ENCODE measurements around the gene MID1IP1.

MID1IP1 gene

GRCh38 chrX:38804682-38805431, 3.6 kb downstream of the MID1IP1 start:
- peak overlapping the region; percentile 69; the same call in 1 of the 2 replicates for H3K4me3 ChIP-seq (ENCODE audit: low read length)
- TF ChIP-seq ZNF274 (IDR thresholded peaks at IDR 0.05; ENCODE audit: low read depth, low read length) = no peak

DNA sequence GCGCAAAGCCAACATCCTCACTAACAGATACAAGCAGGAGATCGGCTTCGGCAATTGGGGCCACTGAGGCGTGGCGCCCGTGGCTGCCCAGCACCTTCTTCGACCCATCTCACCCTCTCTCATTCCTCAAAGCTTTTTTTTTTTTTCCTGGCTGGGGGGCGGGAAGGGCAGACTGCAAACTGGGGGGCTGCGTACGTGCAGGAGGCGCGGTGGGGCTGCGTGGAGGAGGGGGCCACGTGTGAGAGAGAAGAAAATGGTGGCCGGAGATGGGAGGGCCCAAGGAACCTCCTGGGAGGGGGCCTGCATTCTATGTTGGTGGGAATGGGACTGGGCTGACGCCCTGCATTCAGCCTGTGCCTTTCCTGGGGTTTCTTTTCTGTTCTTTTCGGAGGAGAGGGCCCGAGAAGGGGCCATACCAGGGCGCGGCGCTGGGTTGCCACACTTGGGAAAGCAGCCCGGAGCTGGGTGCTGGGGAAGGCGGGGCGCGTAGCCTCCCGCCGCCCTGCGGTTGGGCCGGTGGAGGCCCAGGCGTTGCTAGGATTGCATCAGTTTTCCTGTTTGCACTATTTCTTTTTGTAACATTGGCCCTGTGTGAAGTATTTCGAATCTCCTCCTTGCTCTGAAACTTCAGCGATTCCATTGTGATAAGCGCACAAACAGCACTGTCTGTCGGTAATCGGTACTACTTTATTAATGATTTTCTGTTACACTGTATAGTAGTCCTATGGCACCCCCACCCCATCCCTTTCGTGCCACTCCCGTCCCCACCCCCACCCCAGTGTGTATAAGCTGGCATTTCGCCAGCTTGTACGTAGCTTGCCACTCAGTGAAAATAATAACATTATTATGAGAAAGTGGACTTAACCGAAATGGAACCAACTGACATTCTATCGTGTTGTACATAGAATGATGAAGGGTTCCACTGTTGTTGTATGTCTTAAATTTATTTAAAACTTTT, 4.5 kb downstream of the MID1IP1 start:
- no peak for TF ChIP-seq ZNF274 (IDR thresholded peaks at IDR 0.05; ENCODE audit: low read depth, low read length)
- peak overlapping the region; percentile 69 for H3K4me3 ChIP-seq (ENCODE audit: low read length)

DNA sequence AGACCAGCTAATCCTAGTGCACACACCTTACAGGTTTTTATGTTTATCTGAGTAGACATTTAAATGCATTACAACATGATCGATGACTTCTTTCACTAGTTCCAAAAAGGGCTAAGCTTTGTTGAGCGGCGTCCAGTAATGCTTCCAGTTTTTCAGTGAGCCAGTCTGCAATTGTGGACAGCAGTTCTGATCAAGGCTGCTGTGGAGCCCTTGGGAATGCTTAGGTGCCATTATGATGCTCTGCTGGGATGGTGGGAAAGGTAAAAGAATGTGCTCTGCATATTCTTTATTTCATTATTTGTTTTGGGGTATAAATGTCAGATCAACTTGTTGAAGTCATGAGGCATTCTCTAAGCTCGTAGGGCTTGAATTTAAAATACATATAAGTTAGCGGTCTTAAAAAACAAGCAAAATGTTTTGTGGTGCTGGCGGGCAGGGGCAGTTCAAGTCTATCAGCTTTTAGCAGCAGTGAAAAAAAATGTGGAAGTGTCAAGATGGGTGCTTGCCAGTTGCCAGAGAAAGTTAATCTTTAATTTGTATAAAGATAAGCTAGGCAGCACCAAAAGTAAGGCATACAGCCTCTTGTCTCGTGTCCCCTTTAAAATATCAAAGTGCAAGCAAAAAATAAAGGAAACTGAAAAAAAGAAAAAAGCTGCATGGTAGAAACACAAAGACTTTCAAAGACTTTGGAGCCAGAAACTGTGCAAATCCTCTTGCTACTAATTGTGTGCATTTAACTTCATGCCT, 5.8 kb downstream of the MID1IP1 start:
- H3K4me3 ChIP-seq (ENCODE audit: low read length) = peak overlapping the region; percentile 89
- TF ChIP-seq ZNF274 (IDR thresholded peaks at IDR 0.05; ENCODE audit: low read depth, low read length) = no peak

GRCh38 chrX:38807873-38808272, 6.6 kb downstream of the MID1IP1 start:
- TF ChIP-seq ZNF274 (IDR thresholded peaks at IDR 0.05; ENCODE audit: low read depth, low read length) = no peak
- no peak overlapping the region for H3K4me3 ChIP-seq (ENCODE audit: low read length)

DNA sequence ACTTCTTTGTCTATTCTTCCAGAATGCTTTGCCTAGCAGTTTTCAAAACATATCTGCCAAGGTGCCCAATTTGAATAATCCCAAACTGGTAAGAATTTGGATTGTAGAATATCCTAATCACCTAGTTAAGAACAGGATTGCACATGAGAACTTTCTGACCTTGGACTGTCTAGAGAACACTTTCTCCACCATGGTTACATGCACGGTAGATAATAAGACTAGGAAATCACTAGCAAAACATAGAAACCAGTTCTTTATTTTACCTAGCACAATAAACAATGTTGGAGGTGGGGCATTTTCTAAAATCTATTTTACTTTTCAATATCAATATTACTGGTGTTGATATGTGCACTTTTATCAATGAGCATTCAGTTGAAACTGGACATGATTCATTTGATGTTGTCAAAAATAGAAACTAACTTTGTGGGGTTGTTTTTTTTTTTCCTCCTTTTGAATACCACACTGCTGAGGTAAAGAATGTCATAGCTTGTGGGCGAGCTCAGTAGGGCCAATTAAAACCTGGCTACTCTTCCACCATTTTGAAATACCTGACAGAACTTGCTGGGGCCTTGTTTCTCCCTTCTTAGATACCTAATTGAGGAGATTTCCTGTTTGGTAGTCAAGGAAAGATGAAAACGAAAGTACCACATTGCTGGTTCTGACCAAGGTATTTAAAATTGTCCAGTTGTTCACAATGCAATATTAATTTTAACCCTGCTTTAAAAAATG, 10.4 kb downstream of the MID1IP1 start:
- H3K4me3 ChIP-seq (ENCODE audit: low read length) = no peak overlapping the region
- TF ChIP-seq ZNF274 (IDR thresholded peaks at IDR 0.05; ENCODE audit: low read depth, low read length) = no peak

GRCh38 chrX:38816155-38816554, 14.9 kb downstream of the MID1IP1 start:
- TF ChIP-seq ZNF274 (IDR thresholded peaks at IDR 0.05; ENCODE audit: low read depth, low read length) = no peak
- H3K4me3 ChIP-seq (ENCODE audit: low read length) = no peak overlapping the region

DNA sequence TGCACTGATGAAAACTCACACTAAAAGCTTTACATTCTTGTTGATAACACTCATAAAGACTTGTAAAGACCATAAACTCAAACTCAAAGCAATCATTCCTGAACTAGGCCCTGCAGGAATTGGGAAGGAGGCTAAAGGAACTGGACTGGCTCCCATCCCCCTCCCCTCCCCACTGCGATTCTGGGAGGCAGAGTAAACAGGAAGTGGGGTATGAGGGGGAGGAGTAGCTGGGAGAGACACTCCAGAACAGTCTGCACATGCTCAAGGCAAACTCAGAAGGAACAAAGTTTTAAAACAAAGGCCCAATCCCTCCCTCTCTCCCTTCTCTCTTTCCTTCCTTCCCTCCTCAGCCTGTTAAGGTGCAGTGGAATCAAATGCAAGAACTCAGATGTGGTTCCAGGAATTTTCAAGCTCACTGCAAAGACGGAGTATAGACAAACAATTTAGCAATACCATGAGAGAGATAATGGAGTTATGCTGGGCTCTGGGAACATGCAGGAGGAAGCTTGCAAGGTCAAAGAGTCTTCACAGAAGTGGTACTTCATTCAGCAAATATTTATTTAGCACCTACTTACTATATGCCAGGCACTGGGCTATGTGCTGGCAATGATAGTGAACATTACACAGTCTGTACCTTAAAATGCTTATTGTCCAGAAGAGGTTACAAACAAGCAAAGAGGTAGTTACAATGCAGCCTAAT, 15.9 kb downstream of the MID1IP1 start:
- no peak overlapping the region for H3K4me3 ChIP-seq (ENCODE audit: low read length)
- no peak for TF ChIP-seq ZNF274 (IDR thresholded peaks at IDR 0.05; ENCODE audit: low read depth, low read length)

DNA sequence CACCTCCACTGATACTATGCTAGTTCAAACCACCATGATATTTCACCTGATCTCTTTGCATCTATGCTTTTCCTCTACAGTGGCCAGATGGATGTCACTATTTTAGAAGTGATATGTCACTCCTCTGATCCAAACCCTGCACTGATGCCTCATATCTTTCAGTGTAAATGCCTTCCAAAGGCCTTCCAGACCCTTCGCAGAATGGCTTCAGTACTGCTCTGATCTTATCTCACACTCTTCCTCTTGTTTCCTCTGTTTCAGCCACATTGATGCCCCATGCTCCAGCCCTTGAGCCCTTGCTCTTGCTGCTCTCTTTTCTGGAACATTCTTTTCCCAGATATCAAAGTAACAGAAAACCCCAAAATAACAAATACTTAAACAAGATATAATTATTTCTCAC, 17.9 kb downstream of the MID1IP1 start:
- no peak overlapping the region for H3K4me3 ChIP-seq (ENCODE audit: low read length)
- no peak for TF ChIP-seq ZNF274 (IDR thresholded peaks at IDR 0.05; ENCODE audit: low read depth, low read length)

- no peak for TF ChIP-seq ZNF274 (IDR thresholded peaks at IDR 0.05; ENCODE audit: low read depth, low read length)
- no peak overlapping the region for H3K4me3 ChIP-seq (ENCODE audit: low read length)
These were observed 18.4 kb downstream of the MID1IP1 start for GRCh38 chrX:38819709-38820108.

DNA sequence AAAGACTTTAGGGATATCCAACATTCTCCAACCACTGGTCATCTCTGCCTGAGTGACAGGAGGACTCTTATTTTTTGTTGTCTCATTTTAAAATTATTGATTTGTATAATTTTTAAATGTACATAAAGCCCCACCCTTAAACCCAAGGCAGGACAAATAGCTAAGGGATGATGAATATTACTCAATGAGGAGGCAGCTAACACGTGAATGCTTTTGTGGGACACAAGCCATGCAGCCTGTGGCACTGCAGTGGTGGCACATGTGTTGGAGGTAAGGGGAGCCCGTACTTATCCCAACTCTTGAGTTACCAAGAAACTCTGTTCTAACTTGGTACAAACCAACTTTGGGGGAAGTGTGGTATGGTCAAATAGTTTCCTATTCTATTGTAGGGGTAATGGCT, 19.5 kb downstream of the MID1IP1 start:
- no peak overlapping the region for H3K4me3 ChIP-seq (ENCODE audit: low read length)
- TF ChIP-seq ZNF274 (IDR thresholded peaks at IDR 0.05; ENCODE audit: low read depth, low read length) = no peak

DNA sequence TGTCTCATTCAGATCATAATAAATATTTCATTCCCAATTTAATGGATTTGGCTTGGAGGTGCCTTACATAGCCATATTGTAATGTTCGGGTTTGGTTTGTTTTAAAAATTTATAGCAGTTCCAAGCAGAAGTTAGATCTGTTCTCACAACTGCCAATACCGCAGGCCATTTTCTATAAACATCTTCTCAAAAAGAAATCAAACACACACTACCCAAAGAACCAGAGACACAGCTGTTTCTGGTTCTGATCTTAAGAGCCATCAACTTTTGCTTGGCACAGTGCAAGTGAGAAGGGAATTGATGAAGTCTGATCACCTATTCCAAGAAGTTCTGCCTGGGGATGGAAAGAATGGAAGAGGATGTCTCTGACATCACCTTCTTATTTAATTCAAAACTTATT, 22.9 kb downstream of the MID1IP1 start:
- no peak for TF ChIP-seq ZNF274 (IDR thresholded peaks at IDR 0.05; ENCODE audit: low read depth, low read length)
- H3K4me3 ChIP-seq (ENCODE audit: low read length) = no peak overlapping the region

- H3K4me3 ChIP-seq (ENCODE audit: low read length) = no peak overlapping the region
- no peak for TF ChIP-seq ZNF274 (IDR thresholded peaks at IDR 0.05; ENCODE audit: low read depth, low read length)
These were observed 30.7 kb downstream of the MID1IP1 start for GRCh38 chrX:38831949-38832348.

DNA sequence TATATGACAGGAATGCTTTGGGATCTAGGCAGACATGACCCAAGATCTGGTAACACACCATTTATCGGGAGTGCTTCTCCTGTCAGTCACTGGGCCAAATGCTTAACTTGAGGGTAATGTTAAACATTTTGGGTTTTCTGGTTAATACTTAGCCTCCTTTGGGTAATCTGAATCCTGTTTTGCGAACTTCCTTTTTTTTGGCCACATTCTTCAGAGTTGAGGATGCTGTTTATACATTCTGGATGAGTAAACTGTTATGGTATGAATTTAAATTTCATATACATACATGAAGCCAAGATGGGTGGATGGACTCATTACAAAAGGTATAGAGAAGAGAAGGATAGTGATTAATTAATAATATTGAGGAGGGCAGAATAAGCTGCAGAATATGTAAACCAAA, 36.1 kb downstream of the MID1IP1 start:
- TF ChIP-seq ZNF274 (IDR thresholded peaks at IDR 0.05; ENCODE audit: low read depth, low read length) = no peak
- H3K4me3 ChIP-seq (ENCODE audit: low read length) = no peak overlapping the region

All from GM08714 (cell line).